GM18499 (cell line): Measurements from ENCODE around the gene PPP2R2B.
A peak's percentile ranks its signal among the peaks of the same experiment; 100 is the strongest.
"Not testable (repeated sequence)": the region's sequence is repeated elsewhere in the genome, so short reads cannot be mapped to it uniquely, and the experiment has no call there.

Experiments used
- ATAC-seq: cut with Tn5 transposase; IDR thresholded peaks from one replicate; pipeline ENCODE4 v1.9.1; 2021; ENCODE audit warnings: moderate number of reproducible peaks; ENCODE audit not compliant: insufficient read depth, unreplicated experiment

The PPP2R2B gene

DNA sequence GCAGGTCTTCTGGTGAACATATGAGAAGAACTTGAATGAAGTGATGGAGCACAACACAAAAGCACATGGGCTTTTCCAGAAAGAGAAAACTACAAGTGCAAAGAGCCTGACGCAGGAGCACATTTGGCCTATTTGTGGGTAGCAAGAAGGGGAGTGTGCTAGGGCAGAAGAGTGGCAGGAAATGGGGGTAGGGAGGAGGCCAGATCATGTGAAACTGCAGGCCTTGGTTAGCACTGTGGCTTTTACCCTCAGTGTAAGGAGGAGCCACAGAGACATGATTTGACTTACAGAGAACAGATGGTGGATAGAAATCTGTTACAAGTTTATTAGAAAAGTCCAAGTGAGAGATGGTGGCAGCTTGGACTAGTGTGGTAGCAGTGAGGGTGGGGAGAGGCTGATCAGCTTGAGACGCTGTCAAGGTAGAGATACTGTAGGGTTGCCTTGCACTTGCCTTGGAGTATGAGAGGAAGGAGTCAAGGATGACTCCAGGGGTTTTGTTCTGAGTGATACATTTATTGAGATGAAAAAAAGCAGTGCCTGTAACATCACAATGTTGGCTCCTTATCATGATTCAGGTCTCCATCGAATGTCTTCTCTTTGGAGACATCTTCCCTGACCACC lies 126.7 kb downstream of the PPP2R2B start:
- ATAC-seq = peak; percentile 96

DNA sequence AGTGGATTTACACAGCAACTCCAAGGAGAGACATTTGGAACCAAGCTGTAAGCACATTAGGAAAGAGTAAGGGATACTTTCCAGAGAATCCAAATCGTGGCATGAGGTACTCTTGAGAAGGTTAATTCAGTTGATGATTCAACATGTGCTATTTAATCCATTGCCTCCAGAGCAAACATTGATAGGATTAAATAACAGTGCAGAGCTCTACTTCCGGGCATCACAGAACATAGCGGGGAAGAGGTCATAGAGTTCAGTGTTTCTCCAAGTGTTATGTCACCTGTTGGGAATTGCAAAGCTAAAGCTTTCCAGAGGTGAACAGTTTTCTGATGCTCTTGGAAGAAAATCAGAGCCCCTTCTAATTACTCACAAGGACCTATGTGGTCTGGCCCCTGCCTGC lies 127.5 kb downstream of the PPP2R2B start:
- ATAC-seq = no peak

DNA sequence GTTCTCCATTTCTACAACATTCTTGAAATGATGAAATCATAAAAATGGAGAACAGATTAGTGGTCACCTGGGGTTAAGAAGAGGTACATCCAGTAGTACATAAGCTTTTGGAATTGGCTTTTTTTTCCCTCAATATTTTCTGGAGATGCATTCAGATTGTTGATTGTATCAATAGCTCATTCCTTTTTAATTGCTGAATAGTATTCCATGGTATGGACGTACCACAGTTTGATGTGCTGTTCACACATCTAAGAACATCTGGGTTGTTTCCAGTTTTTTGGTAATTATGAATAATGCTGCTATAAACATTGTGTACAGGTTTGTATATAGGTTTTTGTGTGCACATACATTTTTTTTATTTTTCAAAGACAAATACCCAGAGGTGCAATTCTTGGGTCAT lies 130.0 kb downstream of the PPP2R2B start:
- ATAC-seq = no peak

DNA sequence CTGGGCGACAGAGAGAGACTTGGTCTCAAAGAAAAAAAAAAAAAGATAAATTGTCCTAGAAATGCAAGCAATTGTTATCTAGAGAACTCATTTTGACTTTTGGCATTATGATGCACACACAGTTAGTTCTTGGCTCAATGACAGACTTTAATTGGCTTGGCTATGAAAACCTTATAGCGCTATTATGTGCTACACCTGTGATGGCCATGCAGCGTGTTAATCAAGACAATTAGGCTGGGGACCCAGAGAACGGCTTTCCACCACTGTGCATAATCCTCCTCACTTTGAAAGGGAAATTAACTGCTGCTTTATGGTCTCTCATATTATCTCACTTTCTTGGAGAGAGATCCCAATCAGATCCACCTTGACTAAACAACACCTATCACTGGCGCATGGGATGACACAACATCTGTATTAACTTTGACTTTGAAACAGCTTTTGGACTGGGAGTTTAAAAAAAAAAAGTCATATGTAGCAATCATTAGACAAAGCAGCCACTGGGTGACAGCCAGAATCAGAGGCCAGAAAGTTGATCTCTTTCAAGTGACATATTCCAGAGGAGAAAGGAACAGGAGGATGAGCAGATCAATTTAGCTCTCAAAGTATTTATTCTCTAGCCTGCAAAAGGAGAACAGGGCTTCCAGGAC lies 132.5 kb downstream of the PPP2R2B start:
- no peak for ATAC-seq

DNA sequence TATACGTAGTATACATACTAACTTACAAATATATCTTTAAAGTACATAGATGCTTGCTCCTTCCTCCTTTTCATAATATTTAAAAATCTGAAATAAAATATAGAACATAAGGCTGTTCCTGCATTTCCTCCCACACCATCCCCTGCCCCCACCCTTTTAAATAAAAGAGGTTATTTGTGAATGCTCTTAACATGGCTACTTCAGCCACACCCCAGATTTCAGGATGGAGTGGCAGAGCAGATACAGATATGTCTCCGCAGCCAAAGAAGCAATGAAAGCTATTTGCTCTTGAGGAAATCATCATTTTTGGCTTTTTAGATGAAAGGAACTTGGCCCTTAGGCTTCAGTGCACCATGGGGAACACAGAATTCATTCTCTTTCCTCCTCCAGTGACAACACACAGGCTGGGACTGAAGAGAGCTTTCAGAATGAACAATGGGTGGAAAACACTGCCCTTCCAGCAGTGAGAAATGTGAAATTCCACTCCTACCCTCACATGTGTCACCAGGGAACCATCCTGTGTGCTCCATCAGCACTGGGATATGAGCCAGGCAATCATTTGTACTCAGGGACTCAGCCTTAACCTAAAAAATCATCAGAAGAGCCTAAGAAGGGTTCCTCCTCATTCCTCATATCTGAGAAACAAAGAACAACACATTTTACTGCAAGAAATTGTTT lies 134.3 kb downstream of the PPP2R2B start:
- ATAC-seq = no peak

DNA sequence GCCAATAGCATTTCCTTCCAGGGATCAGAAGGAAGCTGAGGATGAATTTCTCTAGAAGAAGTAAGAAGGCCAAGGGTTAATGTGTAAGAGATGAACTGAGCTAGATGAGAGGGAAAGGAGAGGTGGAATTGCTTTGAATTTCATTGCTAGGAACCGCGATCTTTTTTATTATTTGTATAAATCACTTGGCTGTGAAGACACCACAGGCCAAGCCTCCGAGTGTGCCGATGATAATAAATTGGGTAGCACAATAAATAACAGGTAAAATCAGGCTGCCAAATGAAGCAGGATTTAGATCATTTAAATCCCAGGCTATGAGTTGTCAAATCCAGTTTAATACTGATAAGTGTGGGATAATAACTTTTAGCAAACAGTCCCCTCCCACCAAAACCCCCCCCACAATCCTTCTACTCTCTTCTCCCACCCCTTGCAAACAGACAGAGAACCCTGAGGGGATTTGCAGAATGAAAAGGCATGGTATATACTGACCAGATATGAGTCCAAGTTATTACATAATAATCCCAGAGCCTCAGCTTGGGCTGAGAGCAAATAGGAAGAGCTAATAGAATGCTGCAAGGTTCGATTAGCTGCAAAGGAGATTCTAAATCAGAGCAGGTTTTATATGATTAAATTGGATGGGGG lies 143.5 kb downstream of the PPP2R2B start:
- ATAC-seq = no peak

DNA sequence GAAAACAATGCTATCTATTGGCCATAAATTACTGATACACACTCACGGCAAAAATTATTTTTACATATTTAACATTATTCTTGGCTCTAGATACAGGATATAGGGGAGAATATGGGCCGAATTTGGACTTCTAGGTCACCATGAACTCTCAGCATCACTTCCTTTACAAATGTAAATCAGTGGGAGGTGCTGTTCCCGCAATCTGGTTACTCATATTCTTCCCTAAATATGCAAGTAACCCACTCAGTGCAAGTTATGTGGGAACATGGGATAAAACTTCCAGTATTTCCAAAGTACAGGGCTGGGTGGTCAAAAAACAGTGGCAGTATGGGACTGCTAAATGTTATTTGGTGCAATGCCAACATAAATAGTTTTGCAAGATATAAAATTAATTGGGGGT lies 145.6 kb downstream of the PPP2R2B start:
- ATAC-seq = no peak

DNA sequence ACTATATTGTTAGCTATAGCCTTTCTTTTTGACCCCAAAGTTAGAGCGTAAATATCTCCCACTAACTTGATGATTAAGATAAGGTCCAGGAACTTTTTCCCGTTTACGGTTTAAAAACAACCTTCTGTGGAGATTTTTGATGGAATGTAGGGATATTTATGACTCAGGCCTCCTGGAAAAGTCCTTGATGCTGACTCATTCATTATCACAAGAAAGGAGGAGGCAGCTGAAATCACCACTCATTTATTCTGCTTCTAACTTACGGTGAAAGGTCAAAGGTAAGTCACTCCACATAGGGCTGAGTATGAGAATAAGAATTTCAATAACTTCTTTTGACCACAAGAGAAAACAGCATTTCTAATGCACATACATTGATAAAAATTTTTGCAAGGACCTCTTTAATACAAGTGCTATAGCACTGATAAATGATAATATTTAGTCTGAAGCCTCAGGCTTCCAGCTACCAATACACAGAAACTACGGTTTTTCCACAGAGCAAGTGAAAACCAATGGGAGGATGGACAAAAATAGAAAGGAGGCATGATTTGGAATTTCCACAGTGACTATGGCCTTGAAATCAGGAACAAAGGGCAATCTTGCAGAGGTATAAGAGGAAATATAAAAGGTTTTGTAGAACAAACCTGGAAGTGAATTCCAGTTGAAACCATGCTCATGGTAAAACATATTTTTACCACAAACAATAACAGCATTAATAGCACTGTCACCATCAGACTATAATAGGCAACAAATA lies 146.5 kb downstream of the PPP2R2B start:
- ATAC-seq = no peak

DNA sequence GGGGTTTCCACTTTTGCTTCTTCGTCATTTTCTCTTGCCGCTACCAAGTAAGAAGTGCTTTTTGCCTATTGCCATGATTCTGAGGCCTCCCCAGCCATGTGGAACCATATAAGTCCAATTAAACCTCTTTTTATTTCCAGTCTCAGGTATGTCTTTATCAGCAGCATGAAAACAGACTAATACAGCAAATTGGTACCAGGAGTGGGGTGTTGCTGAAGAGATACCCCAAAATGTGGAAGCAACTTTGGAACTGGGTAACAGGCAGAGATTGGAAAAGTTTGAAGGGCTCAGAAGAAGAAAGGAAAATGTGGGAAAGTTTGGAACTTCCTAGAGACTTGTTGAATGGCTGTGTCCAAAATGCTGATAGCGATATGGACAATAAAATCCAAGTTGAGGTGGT lies 149.8 kb downstream of the PPP2R2B start:
- not testable (repeated sequence) for ATAC-seq

DNA sequence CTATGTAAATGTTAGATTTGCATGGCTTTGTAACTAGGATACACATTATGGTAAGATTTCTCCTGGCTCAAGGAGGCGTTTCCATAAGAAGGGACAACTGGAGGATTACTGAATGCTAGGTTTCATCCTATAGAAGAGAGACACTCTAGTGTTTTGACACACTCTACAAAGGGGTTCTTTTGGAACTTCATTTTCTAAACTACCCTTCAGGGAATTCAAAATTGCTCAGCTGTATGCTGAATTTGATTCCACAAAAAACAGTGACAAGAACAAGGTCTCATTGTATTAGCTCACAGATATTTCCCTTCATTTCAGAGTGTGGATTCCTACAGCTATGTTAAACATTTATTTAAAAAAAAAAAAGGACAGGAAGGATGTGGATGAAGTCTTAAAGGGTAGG lies 151.7 kb downstream of the PPP2R2B start:
- no peak for ATAC-seq

DNA sequence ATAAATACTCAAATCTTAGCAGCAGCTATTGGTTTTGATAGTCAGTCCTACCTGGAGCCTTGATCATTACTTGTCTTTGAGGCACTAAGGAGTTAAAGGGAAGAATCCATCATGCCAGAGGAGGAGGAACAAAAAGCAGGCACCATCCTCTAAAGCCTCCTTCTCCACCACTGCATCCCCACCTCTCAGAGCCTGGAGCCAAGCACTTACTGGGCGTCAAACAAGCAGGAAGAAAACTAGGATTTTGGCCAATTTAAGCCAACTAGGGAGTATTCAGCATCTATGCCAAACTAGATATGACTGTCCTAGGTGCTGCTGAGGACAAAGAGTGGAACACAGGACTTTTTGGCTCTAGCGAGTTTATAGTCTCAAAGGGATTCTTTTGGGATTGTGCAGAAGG lies 152.5 kb downstream of the PPP2R2B start:
- no peak for ATAC-seq

DNA sequence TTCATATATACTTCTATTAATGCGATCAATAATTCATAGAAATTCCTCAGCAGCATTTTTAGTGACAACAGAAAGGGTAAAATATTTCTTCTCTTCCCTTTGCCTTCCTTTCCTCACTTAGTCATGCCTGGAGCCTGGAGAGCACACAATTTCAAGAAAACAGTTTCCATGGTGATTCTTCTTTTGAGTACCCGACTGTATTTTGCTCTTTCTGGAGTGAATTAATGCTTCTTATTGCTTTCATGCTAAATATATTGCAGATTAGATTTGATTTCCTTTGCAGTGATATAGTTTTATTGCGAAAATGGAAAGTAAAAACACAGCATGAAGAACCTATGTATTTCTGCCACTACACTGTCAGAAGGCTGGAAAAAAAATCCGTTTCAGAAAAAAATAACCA lies 153.5 kb downstream of the PPP2R2B start:
- no peak for ATAC-seq

DNA sequence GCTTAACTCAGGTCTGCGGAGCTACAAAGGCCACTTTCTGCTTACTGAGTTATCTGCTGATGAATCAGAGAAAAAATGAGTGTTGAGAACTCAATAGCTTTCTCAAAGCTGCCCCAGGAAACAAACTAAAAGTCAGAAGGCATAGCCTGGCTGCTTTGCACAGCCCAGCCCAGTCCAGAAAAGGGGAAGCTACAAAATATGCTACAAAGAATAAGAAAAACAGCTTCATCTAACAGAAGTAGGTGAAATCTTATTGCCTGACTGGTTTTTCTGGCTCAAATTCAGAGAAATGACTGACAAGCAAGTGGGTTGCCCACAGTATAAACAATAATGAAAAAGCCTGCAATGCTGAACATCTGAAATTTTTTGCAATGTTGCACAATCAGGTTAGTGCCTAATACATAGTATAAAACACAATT lies 156.2 kb downstream of the PPP2R2B start:
- no peak for ATAC-seq

DNA sequence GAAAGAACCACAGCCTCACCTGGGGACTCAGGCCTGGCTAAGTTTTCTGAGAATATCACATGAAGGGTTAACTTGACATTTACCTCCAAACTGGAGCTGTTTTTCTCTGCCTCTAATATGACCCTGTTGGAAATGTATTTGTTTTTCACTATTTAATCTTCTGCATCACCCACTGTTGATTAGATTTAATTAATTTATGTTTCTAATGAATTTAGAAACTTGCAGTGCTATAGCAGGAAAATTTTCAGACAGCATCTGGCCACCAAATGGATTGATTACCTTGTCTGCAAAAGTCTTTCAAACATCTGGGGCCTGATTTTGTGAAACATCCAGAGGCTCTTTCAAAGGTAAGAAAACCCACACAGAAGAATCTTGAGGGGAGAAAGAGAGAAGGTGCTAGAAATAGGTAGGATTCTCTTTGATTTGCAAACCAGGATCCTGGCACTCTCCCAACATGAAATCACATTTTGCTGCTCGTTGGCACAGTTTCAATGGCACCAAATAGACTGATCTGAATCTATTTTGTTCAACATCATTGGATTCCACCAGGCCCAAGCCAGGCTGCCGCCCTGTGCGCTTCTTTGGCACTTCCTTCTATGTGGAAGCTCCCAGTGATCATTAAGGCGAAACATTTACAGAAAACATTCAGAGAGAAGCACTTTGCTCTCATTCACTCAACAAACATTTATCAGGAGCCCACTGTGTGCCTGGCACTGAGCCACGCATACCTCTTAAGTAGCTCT lies 157.3 kb downstream of the PPP2R2B start:
- no peak for ATAC-seq

DNA sequence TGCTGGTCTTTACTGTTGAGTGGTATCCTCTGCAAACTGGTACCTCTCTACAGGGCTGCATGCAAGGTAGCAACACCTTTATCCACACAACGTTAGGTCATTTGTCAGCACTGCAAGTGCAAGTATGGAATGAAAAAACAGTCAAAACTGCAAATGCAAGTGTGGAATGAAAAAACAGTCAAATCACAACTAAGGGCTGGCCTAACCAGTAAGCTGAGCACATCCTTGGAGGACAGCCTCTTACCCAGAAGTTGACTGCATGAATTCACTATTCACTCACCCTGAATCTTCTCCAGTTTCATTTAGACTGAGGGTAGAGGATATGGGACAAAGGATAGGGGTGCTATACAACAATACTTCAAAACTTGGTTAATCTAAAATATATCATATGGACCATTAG lies 158.4 kb downstream of the PPP2R2B start:
- no peak for ATAC-seq

DNA sequence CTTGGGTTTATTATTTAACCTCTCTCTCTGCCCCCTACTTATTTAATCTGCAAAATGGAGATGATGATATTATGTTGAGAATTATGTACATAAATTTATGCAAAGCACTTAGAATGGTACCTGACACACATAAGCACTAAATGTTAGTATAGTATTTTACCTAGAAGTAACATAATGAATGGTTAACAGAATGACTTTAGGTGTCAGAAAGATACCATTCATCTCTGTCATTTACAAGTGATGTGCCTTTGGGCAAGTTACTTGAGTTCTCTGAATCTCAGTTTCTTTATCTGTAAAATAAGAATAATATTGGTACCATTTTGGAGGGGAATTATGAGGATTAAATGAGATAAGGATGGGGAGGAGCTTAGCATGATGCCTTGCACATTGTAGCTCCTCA lies 159.4 kb downstream of the PPP2R2B start:
- ATAC-seq = no peak

DNA sequence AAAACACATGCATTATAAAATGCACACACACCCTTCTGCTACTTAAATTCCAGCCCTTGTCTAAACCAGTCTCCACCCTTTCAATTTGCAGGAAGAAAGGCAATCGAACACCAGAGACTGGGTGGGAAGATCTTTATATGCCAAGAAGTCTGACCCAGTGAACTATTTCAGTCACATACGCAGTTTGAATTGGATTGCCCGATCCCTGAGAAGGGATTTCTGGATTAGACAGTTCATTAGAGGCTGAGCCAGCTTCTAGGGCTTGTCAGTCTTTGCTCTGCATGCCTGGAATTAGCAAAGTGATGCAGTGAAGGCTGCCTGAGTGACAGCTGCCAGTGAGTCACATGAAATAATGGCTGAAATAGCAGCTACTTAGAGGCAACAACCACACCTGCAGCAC lies 159.9 kb downstream of the PPP2R2B start:
- ATAC-seq = no peak

DNA sequence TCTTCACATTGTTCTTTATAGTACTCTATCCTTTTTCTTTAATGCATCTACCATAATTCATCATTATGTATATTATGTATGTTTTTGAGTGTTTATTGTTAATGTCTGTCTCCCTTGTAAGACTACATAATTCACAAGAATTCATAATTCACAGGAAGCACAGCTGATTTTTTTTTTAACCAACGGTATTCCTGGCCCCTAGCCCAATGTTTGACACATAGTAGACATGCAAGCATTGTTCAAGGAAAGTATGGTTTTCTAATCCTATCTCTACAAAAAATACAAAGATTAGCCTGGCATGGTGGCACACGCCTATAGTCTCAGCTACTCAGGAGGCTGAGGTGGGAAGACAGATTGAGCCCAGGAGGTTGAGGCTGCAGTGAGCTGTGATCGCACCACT lies 160.6 kb downstream of the PPP2R2B start:
- no peak for ATAC-seq

DNA sequence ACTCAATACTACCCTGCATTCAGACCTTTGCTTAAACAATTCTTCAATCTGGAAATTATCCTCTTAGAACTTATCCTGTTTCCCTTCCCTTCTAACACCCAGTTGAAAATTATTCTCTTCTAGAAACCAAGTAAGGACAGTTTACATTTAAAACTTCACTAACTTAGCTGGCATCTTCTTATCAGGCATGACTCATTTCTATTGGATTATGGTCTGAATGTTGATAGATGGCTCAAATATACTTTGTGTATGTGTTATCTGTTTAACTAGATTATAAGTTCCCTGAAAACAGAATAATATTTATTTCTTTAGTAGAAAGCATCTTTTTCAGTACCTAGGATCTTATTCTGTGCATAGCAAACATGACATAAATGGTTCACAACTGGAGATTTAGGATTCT lies 161.9 kb downstream of the PPP2R2B start:
- no peak for ATAC-seq

DNA sequence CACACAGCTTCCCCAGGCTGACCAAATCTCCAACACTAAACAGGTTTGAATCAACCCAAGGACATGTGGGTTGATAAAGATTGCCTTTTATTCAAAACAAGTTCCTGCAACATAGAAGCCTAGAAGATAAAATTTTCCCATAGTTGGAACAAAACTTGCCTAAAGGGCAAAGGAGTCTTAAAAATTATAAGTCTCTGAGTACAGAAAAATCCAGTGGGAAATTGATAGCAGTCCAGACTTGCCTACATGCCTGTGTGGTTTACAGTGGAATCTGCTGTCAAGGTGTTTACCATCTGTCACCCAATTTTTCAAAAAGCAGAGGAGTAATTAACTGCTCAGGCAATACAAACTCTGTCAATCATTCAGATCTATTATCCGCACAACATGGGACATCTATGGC lies 168.2 kb downstream of the PPP2R2B start:
- no peak for ATAC-seq
